PC-3 (cell line): ENCODE results near the gene DDX50.
"Not testable (repeated sequence)": the region's sequence is repeated elsewhere in the genome, so short reads cannot be mapped to it uniquely, and the experiment has no call there.

Experiments used
- EZH2 ChIP-seq: fragments of 300-600 bp; sonication (generic); IDR thresholded peaks from one replicate; pipeline ENCODE4 v1.6.1; 2017; ENCODE audit warnings: antibody characterized with exemption, mild to moderate bottlenecking, low read length; ENCODE audit not compliant: unreplicated experiment
- EZH2phosphoT487 ChIP-seq: fragments of 300-600 bp; sonication (generic); IDR thresholded peaks from 2 replicates; pipeline ENCODE4 v1.6.1; 2018; ENCODE audit warnings: mild to moderate bottlenecking, antibody characterized with exemption, low read length, borderline replicate concordance
- TF ChIP-seq, protein P1 (sequence below): fragments of 300-600 bp; sonication (generic); conservative IDR thresholded peaks from 2 replicates; pipeline ENCODE4 v1.5.1; 2017; ENCODE audit warnings: antibody characterized with exemption, low read depth, mild to moderate bottlenecking, low read length

DNA sequence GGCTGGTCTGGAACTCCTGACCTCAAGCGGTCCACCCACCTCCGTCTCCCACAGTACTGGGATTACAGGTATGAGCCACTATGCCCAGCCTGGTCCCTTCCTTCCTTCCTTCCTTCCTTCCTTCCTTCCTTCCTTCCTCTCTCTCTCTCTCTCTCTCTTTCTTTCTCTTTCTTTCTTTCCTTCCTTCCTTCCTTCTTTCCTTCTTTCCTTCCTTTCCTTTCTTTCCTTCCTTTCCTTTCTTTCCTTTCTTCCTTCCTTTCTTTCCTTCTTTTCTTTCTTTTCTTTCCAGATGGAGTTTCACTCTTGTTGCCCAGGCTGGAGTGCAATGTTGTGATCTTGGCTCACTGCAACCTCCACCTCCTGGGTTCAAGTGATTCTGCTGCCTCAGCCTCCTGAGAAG is 28.0 kb downstream of the DDX50 start:
- TF ChIP-seq, protein P1, sequence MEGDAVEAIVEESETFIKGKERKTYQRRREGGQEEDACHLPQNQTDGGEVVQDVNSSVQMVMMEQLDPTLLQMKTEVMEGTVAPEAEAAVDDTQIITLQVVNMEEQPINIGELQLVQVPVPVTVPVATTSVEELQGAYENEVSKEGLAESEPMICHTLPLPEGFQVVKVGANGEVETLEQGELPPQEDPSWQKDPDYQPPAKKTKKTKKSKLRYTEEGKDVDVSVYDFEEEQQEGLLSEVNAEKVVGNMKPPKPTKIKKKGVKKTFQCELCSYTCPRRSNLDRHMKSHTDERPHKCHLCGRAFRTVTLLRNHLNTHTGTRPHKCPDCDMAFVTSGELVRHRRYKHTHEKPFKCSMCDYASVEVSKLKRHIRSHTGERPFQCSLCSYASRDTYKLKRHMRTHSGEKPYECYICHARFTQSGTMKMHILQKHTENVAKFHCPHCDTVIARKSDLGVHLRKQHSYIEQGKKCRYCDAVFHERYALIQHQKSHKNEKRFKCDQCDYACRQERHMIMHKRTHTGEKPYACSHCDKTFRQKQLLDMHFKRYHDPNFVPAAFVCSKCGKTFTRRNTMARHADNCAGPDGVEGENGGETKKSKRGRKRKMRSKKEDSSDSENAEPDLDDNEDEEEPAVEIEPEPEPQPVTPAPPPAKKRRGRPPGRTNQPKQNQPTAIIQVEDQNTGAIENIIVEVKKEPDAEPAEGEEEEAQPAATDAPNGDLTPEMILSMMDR, result not testable (repeated sequence)
- TF ChIP-seq EZH2phosphoT487, EZH2: not testable (repeated sequence)
